ENCODE measurements around the gene CAND2. TPM values are rescaled to one million over a fixed set of nuclear protein-coding genes. Genes with fewer than 3 reads are reported as not detected.
"Not testable (repeated sequence)": the region's sequence is repeated elsewhere in the genome, so short reads cannot be mapped to it uniquely, and the experiment has no call there.

CAND2 gene
- total and polyA plus RNA-seq, 2 experiments from 2014 or later: 4.3 to 5.0 TPM

DNA sequence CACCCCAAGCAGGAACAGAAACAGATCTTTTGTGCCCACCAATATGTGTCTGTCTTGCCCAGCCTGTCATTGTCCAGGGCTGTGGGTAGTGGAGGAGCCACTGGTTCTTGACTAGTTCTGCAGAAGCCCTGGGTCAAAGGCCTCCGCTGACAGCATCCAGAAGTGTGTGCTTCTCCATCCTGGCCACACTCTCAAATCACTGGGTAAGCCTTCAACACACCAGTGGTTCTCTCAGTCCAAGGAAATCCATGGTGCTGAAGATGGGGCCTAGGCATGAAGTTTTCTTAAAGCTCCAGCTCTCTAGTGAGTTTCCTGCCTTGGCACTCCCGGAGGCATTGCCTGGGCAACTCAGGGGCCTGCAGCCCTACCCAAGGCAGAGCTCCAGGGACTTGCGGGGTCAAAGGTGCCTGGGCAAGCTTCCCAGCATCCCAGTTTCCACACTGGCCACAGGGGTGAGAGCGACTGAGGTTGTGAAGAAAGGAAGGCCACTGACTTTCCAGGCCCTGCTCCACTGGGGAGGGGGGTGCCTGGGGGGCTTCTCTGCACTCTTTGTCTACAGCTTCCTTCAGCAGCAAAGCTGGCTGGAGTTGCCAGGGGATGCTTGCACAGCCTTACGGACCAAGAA lies 82.8 kb downstream of the CAND2 start:
- no peak overlapping the region for H3K27ac ChIP-seq
- 92% methylated on average over 5 of the region's 5 CpGs for WGBS (ENCODE audit: low lambda C conversion rate, missing lambda C conversion rate)
- no peak overlapping the region for H2AFZ ChIP-seq
- H3K36me3 ChIP-seq (replicated peaks; ENCODE audit: insufficient read depth, low read depth): no peaks in the 10 kb centered on the region
- no peaks in the 10 kb centered on the region for H3K9me2 ChIP-seq (replicated peaks; ENCODE audit: insufficient read depth)
- no peaks in the 10 kb centered on the region for H3K9me3 ChIP-seq (ENCODE audit: low read depth)
- no peak overlapping the region for H3K4me2 ChIP-seq
- DNase-seq (ENCODE audit: low spot score): no peak
- H3K4me3 ChIP-seq: no peak overlapping the region
- TF ChIP-seq EZH2phosphoT487 (IDR thresholded peaks at IDR 0.05; ENCODE audit: low read depth, severe bottlenecking, unreplicated experiment) (no peak), EZH2 (IDR thresholded peaks at IDR 0.05; ENCODE audit: borderline replicate concordance) (no peak), CTCF (IDR thresholded peaks at IDR 0.05; ENCODE audit: poor library complexity) (no peak)
- no peaks in the 10 kb centered on the region for H3K4me1 ChIP-seq (ENCODE audit: insufficient read depth)
- H4K20me1 ChIP-seq (ENCODE audit: insufficient read depth, poor library complexity, severe bottlenecking): no peaks in the 10 kb centered on the region
- no peaks in the 10 kb centered on the region for H3K27me3 ChIP-seq
- no peaks in the 10 kb centered on the region for H3K79me2 ChIP-seq

- not testable (repeated sequence) for H3K4me1 ChIP-seq (ENCODE audit: insufficient read depth); H3K79me2 ChIP-seq; H3K36me3 ChIP-seq (replicated peaks; ENCODE audit: insufficient read depth, low read depth); H4K20me1 ChIP-seq (ENCODE audit: insufficient read depth, poor library complexity, severe bottlenecking); H3K27me3 ChIP-seq; H3K9me3 ChIP-seq (ENCODE audit: low read depth); H3K4me2 ChIP-seq; H2AFZ ChIP-seq; DNase-seq (ENCODE audit: low spot score); H3K27ac ChIP-seq; H3K9me2 ChIP-seq (replicated peaks; ENCODE audit: insufficient read depth); H3K4me3 ChIP-seq
- WGBS (ENCODE audit: low lambda C conversion rate, missing lambda C conversion rate): 92% methylated on average over 12 of the region's 12 CpGs
Observed at GRCh38 chr3:12881858-12882257, 85.4 kb downstream of the CAND2 start.

DNA sequence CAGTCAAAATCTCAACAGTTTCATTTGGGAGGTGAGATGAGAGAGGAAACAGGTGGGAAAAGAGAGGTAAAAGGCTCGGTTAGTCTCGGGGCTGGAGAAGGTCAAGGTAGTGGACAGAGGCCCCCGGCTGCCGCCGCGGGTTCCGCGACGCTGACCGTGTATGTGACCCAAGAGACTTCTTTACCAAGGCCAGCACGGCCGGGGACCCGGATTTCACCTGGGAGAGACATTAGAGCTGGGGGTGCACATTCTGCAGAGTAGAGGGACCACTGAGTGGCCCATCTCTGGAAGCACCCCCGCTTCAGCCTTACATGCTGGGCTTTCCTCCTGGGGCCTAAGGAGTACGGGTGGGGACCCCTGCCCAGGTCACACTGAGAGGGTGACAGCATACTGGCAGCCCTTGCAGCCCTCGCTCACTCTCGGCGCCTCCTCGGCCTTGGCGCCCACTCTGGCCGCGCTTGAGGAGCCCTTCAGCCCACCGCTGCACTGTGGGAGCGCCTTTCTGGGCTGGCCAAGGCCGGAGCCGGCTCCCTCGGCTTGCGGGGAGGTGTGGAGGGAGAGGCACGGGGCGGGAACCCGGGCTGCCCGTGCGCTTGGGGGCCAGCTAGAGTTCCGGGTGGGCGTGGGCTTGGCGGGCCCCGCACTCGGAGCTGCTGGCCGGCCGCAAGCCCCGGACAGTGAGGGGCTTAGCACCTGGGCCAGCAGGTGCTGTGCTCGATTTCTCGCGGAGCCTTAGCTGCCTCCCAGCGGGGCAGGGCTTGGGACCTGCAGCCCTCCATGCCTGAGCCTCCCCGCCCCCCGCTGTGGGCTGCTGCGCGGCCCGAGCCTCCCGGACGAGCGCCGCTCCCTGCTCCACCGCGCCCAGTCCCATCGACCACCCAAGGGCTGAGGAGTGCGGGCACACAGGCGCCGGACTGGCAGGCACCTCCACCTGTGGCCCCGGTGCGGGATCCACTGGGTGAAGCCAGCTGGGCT lies 86.1 kb downstream of the CAND2 start:
- H3K9me2 ChIP-seq (replicated peaks; ENCODE audit: insufficient read depth): no peaks in the 10 kb centered on the region
- H3K9me3 ChIP-seq (ENCODE audit: low read depth): no peaks in the 10 kb centered on the region
- no peaks in the 10 kb centered on the region for H4K20me1 ChIP-seq (ENCODE audit: insufficient read depth, poor library complexity, severe bottlenecking)
- H3K4me2 ChIP-seq: no peak overlapping the region
- no peaks in the 10 kb centered on the region for H3K79me2 ChIP-seq
- H2AFZ ChIP-seq: no peak overlapping the region
- no peak overlapping the region for H3K27ac ChIP-seq
- WGBS (ENCODE audit: low lambda C conversion rate, missing lambda C conversion rate): 96% methylated on average over 34 of the region's 62 CpGs
- no peak overlapping the region for H3K4me3 ChIP-seq
- H3K4me1 ChIP-seq (ENCODE audit: insufficient read depth): no peaks in the 10 kb centered on the region
- no peak for TF ChIP-seq CTCF (IDR thresholded peaks at IDR 0.05; ENCODE audit: poor library complexity)
- TF ChIP-seq EZH2 (IDR thresholded peaks at IDR 0.05; ENCODE audit: borderline replicate concordance): no peak
- no peak for TF ChIP-seq EZH2phosphoT487 (IDR thresholded peaks at IDR 0.05; ENCODE audit: low read depth, severe bottlenecking, unreplicated experiment)
- DNase-seq (ENCODE audit: low spot score): no peak
- no peaks in the 10 kb centered on the region for H3K36me3 ChIP-seq (replicated peaks; ENCODE audit: insufficient read depth, low read depth)
- peaks cover under 1% of the 10 kb centered on the region for H3K27me3 ChIP-seq

DNA sequence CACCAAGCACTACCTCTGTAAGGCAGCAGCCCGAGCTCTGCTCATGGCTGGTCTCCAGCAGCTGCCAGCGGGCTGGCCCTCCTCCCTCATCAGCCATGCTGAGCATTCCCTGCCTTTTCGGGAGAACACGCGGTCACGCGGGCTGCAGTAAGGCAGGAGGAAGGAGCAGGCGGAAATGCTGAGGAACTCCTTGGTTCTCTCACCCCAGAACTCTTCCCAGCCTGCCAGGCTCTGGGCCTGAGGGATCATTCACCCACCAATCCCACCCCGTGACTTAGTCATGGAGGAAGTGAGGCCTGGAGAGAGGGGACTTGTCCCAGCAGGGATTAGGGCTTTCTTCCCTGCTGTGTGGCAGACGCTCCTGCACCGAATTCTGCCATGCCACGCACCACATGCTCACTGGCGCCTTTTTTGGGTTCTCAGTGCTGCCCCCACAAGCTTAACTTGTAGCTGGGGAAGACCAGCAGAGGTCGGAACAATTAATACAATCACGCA lies 87.8 kb downstream of the CAND2 start:
- H3K36me3 ChIP-seq (replicated peaks; ENCODE audit: insufficient read depth, low read depth): no peaks in the 10 kb centered on the region
- no peaks in the 10 kb centered on the region for H3K4me1 ChIP-seq (ENCODE audit: insufficient read depth)
- no peak overlapping the region for H3K4me2 ChIP-seq
- H4K20me1 ChIP-seq (ENCODE audit: insufficient read depth, poor library complexity, severe bottlenecking): no peaks in the 10 kb centered on the region
- TF ChIP-seq EZH2 (IDR thresholded peaks at IDR 0.05; ENCODE audit: borderline replicate concordance) (no peak), CTCF (IDR thresholded peaks at IDR 0.05; ENCODE audit: poor library complexity) (no peak), EZH2phosphoT487 (IDR thresholded peaks at IDR 0.05; ENCODE audit: low read depth, severe bottlenecking, unreplicated experiment) (no peak)
- peaks cover 7% of the 10 kb centered on the region for H3K27me3 ChIP-seq
- H2AFZ ChIP-seq: no peak overlapping the region
- H3K79me2 ChIP-seq: no peaks in the 10 kb centered on the region
- H3K27ac ChIP-seq: no peak overlapping the region
- no peak for DNase-seq (ENCODE audit: low spot score)
- H3K9me2 ChIP-seq (replicated peaks; ENCODE audit: insufficient read depth): no peaks in the 10 kb centered on the region
- H3K9me3 ChIP-seq (ENCODE audit: low read depth): no peaks in the 10 kb centered on the region
- no peak overlapping the region for H3K4me3 ChIP-seq
- 88% methylated on average over 15 of the region's 15 CpGs for WGBS (ENCODE audit: low lambda C conversion rate, missing lambda C conversion rate)

All from hepatocyte (in vitro differentiated cells).